ENCODE data around the gene CNGB1.
"Not testable (repeated sequence)": the region's sequence is repeated elsewhere in the genome, so short reads cannot be mapped to it uniquely, and the experiment has no call there.

CNGB1 gene

DNA sequence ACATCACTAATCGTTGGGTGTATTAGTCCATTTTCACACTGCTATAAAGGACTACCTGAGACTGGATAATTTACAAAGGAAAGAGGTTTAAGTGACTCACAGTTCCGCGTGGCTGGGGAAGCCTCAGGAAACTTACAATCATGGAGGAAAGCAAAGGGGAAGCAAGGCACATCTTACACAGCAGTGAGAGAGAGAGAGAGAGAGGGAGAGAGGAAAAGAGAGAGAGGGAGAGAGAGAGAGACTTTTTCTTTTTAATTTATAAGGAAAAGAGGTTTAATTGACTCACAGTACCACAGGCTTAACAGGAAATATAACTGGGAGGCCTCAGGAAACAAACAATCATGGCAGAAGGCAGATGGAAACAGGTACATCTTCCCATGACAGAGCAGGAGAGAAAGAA is 41.7 kb downstream of the CNGB1 start:
- DNase-seq (ENCODE audit: low read depth in 2 of 2) = no peak

DNA sequence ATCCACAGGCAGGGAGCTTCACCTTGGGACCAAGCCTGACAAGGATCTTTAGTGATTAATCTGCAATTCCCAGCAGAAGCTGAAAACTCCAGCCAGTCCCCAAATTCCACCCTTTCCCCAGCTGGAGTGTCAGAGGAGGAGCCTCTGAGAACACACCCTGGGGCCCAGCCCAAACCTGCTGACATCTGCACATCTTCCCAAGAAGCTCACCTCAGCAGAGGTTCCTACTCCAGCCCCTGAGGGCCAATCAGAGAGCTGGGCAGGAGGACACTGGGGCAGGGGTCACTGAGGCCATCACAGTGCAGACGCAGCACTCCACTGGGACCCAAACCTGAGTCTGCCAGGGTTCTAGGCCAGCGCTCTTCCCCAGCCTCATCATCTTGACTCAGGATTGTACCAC is 44.9 kb downstream of the CNGB1 start:
- no peak for DNase-seq (ENCODE audit: low read depth in 2 of 2)

DNA sequence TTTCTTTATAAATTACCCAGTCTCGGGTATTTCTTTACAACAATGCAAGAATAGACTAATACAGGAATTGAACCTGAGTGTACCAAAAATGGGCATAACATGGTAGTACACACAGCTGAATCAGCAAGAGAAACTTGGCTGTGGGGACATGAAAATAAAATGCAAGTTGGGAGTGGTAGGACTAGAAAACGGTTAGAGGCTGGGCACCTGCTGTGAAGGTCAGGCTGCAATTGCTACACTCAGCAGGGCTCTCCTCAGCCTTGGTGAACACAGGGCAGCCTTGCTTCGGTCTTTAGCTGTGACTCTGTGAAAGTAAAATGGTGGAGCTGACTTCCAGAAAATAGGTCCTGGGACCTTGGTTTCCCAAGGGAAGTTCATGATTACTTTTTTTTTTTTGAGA is 45.6 kb downstream of the CNGB1 start:
- no peak for DNase-seq (ENCODE audit: low read depth in 2 of 2)

DNA sequence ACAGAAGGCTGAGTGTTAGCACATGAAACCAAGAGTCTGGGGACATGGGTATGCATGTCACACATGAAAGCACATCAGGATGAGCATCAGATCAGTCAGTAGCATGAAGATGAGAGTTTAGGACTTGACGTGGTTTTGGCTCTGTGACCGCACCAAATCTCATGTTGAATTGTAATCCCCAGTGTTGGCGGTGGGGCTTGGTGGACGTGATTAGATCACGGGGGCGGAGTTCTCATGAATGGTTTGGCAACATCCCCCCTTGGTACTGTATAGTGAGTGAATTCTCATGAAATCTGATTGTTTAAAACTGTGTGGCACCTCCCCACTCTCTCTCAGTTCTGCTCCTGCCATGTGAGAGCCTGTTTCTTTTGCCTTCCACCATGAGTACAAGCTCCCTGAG is 46.4 kb downstream of the CNGB1 start:
- no peak for DNase-seq (ENCODE audit: low read depth in 2 of 2)

DNA sequence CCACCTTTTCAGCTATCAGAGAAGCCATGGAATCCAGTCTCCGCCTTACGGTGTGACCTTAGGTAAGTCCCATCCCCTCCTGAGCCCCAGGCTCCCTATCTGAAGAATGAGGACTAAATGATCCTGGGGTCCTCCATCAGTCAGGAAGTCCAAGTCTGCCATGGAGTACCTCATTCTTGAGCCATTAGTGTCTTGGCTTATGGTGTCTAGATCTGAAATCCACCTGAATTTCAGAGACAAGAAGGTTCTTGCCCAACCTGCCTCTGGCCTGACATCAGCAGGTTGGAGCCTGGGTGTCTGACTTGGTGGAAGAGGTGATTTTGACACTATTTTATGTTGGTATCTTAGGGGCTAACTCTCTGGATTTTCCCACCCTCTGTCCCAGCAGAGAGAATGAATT is 47.1 kb downstream of the CNGB1 start:
- no peak for DNase-seq (ENCODE audit: low read depth in 2 of 2)

DNA sequence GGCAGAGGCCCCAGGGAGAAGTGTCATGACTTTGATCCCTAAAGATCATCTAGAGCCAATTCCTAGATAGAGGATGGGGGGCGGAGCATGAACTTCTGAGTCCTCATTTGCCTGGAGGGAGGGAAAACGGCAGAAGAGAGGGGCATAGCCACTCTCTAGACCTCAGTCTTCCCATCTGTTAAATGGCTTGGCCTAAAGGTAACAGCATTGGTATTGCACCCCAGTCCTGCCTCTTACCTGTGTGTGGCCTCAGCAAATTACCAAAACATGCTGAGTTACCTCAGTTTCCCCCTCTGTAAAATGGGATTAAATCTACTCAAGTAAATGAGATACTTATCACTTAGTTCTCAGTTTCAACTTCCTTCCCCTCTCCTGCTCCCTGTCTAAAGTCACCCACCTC is 47.5 kb downstream of the CNGB1 start:
- DNase-seq (ENCODE audit: low read depth in 2 of 2) = no peak

DNA sequence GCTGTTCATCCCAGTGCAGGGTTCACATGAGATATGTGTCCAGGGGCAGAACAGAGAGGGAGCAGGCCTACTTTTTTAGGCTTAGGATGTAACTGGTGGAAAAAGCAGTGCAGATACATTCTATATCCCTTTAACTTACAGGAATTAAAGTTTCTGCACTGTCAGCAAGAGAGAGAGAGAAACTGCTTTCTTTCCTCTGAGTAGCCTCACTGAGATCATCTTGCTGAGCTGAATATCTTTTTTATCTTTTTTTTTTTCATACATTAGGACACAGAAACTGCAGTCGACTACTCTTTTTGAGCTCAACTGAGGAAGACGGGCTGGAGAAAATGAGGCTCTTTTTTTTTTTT is 50.1 kb downstream of the CNGB1 start:
- no peak for DNase-seq (ENCODE audit: low read depth in 2 of 2)

DNA sequence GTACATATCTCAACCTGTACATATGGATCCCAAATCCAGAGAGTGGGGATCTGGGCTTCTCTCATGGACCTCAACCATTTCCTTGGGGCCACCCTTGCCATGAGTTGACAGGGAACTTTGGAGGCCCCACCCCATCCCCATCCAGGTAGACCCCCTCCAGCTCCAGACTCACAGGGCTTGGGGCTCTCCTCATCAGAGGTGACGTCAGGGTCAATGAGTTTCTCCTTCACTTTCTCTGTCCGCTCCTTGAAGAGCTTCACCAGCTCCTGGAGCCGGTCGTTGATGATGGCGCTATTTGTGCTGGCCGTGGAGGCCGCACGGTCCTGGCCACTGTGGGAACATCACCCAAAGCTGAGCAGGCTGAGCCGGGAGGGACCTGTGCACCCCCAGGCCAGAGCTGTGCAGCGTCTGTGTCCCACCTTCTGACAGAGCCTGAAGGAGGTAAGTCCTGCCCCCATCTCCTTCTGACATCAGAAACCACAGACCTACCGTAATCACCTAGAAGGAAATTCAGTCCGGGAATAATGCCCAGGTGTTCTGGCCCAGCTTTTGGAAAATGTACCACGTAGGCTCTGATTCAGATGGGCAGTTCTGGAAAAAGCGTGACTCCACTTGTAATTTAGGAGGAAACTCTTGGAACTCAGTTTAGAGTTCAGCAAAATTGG is 50.6 kb downstream of the CNGB1 start:
- no peak for DNase-seq (ENCODE audit: low read depth in 2 of 2)

DNA sequence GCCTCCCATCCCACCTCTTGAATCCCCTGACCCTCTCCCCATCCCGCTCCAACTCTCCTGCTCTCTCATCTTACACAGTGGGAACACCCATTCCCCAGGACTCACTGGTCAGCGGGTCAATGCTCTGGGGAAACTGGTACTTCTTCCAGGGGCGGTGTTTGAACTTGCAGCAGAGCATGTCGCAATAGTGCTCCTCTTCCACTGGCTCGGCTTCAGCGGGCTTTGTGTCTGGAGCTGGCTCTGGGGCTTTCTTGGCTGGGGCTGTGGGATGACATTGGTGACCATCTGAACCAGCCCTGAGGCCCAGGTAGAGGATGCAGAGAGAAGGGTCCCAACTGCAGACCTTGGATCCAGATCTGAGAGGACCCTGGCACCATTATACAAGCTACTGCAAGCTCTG is 51.9 kb downstream of the CNGB1 start:
- no peak for DNase-seq (ENCODE audit: low read depth in 2 of 2)

DNA sequence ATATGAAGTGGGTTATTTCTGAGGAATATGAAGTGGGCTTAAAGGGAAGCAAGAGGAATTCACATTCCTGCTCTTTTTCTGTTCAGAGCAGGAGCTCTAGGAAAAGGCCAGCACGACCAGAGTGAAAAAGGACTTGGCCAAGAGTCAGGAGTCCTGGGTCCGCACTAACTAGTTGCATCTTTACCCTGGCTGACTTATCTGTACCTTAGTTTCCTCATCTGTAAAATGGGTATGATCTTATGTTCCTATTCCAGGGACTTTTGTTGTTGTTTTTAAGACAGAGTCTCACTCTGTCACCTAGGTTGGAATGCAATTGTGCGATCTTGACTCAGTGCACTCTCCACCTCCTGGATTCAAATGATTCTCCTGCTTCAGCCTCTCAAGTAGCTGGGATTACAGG is 52.5 kb downstream of the CNGB1 start:
- no peak for DNase-seq (ENCODE audit: low read depth in 2 of 2)

DNA sequence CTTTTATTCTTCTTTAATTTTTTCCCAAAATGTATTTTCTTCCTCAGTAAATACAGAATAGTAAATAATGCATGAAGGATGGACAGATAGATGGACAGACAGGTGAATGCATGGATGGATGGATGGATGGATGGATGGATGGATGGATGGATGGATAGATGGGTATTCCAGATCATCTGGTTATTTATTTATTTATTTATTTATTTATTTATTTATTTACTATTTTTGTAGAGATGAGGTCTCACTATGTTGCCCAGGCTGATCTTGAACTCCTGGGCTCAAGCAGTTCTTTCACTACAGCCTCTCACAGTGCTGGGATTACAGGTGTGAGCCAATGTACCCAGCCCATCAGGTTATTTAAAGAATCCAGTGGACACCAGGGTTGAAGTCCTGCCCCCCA is 53.0 kb downstream of the CNGB1 start:
- not testable (repeated sequence) for DNase-seq (ENCODE audit: low read depth in 2 of 2)

DNA sequence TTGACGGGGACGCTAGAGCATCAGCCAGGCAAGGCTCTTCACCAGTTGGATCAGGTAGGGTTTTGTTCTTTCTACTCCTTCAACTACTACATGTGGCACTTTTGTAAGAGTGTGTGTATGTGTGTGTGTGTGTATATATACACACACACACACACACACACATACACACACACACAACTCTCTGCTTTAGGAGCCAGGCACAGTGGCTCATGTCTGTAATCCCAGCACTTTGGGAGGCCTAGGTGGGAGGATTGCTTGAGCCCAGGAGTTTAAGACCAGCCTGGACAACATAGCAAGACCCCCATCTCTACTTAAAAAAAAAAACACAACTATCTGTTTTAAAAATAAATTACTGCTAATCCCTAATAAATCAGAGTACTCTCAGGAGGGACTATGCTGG is 53.4 kb downstream of the CNGB1 start:
- not testable (repeated sequence) for DNase-seq (ENCODE audit: low read depth in 2 of 2)

DNA sequence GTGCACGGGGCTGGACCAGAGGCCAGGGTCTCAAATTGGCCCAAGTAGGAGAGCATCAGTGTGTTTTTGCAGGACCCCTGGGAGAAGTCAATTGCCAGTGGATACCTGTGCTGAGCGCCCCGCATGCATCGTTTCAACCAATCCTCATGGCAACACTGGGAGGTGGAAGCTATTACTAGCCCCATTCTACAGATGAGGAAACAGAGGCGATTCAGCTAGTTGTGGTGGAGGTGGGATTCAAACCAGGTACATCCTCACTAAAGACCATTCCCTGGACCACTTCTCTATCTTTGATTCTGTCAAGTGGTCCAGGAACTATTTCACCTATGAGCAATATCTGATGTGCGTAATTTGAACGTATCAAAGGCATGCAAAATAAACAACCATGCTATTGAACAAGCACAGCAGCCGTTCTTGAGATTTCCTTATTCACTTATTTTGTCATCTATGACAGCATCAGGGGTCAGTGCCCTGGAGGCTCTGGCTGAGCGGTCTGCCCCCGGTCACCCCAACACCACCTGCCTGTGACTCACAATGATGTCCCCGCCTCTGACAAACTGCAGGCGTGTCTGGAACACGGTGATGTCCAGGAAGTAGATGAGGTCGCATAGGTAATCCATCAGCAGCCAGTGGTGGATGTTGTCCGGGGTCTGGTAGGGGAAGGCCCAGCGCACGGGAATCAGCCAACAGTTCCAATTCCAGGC is 54.0 kb downstream of the CNGB1 start:
- DNase-seq (ENCODE audit: low read depth in 2 of 2) = no peak

DNA sequence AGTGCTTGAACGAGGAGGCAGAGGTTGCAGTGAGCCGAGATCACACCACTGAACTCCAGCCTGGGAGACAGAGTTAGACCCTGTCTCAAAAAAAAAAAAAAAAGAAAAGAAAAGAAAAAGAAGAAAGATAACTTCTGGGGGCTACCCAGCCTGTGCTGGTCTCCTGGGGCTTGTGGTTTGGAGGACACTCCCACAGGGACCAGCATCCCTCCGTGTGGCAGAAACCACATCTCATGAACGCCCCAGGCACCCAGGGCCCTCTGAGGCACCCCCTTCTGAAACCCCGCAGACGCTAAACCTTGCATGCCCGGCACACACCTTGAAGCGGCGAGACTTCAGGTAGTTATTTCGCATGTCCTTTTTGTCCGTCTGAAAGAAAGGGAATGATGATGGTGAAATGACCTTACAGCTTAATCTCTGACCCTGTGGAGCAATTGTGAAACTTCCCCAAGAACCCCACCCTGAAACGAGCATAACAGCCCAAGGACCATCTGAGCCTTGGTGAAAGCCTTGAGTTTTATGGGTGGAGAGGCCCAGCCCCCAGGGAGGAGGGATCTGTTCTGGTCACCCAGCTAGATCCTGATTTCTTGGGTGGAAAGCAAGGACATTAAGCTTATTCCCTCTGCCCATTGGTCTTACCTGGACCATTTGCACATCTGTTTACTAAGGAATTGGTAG is 55.0 kb downstream of the CNGB1 start:
- DNase-seq (ENCODE audit: low read depth in 2 of 2) = no peak

DNA sequence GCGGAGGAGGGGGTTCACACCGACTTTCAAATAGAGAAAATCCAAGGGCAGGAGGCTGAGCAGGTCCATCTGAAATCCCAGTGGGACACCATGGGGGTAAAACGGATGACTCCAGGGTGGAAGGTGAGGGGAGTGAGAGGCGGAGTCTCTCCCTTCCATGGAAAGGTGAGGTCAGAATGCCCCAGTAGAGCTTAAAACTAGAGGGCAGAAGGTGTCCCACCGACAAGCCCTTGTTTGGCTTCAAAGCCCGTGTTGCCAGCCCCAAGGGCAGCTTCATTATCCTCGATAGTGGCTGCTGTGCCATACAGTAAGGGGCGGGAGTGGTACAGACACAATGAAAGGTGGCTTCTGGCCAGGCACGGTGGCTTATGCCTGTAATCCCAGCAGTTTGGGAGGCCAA is 55.7 kb downstream of the CNGB1 start:
- no peak for DNase-seq (ENCODE audit: low read depth in 2 of 2)

DNA sequence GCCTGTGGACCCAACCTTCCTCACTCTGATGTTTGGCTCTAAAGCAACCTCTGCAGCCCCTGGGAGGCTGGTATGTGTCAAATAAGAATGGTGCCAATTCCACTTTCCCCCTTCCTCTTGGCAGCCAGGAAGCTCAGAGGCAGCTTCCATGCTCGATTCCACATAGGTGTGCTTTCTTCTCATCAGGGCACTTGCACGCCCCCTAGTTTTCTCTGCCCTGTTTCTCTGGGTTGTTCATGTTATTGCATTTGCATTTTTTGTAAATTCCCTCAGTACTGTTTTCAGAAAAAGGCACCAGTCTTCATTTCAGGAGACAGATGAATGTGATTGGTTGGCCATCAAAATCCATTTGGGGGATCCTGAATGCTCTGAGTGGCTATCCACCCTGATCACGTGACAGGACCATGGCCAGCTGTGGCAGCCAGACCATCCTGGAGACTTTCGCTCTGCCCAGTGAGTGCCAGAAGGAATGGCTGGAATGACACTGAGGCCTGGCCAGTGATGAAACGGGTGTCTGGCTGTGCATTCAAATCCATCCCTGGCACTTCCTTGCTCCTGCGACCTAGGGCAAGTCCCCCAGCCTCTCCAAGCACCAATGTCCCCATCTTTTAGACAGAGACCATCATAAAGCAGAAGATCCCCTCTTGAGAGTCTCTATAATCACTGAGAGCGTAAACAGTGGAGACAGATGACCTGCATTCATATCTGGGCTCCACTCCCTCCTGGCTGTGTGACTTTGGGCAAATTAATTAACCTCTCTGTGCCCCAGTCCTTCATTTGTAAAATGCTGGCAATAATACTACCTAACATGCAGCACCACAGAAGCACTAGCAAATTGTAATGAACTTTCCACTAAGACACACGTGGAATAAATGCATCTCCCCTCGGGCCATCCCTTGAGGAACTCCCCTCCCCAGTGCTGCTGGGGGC is 56.4 kb downstream of the CNGB1 start:
- no peak for DNase-seq (ENCODE audit: low read depth in 2 of 2)

DNA sequence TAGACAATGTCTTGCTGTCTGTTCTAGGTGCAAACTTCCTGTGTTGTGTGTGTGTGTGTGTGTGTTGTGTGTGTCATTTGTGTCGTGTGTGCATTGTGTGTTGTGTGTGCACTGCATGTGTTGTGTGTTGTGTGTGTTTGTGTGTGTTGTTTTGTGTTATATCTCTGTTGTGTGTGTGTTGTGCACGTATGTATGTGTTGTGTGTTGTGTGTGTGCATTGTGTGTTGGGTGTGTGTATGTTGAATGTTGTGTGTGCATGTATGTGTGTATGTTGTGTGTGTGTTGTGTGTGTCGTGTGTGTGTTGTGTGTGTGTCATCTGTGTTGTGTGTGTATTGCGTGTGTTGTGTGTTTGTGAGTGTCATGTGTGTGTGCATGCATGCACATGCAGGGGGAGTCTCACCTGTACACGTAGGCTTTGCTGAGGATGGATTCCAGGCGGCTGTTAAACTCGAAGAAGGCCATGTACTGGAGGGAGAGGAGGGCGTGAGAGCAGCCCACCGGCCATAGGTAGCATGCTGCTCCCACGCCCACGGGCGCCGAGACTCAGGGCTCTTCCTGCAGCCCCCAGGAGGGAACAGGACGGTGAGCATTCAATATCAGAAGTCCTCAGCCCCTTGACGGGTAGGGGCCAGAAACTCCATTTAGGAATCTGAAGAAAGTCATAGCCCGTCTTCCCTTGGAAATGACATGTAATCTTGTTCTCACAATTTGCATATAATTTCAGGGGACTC is 58.2 kb downstream of the CNGB1 start:
- no peak for DNase-seq (ENCODE audit: low read depth in 2 of 2)

DNA sequence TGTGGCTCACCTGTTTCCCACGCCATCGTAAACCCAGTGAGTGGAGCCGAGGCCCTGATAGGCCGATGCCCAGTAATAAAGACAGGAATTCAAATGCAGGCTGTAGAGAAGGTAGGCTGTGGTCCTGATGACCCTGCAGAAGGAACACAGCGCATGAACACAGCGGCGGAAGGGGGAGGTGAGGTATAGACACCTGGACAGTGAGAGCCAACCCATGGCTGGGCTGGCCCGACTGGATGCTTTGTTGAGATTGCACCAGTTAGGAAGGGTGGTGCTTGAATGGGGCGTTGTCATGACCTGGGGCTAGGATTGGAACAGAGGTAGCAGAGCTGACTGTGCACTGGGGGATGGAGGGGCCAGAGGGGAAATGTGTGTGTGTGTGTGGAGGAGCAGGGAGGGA is 59.2 kb downstream of the CNGB1 start:
- DNase-seq (ENCODE audit: low read depth in 2 of 2) = no peak

DNA sequence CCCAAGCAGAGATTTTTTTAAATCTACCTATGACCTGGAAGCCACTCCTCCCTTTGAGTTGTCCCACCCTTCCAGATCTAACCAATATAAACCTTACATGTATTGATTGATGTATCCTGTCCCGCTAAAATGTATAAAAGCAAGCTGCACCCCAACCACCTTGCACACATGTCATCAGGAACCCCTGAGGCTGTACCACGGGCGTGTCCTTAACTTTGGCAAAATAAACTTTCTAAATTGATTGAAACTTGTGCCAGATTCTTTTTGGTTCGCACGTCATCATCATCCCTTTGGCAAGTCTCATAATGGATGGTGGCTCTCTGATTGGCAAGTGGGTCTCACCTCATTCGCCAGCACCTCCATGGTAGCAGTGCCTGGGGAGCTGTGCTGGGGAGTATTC is 60.2 kb downstream of the CNGB1 start:
- no peak for DNase-seq (ENCODE audit: low read depth in 2 of 2)

DNA sequence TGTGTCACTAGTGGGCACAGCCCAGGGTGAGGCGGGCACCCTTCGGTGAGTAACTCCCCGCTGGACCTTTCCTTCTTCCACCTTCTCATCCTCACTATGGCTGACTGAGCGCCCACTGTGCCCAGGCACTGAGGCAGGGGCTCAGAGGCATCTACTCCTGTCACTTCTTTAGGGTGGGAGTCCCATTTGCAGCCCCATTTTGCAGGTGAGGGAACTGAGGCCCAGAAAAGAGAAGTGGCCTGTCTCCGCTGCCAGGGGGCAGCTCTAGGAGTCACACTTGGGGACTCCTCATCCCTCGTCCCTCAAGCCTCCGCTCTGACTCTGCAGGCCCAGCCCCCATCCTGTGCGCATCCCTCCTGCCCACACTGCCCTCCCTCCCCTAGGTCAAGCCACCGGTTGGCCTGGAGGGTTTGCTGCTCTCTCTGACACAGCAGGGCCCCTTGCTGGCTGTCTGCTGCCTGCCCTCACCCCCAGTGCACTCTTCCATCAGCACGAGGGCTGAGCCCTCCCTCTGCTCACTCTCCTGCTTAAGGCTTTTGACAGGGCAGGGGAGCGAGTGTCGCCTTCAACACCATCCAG is 62.4 kb downstream of the CNGB1 start:
- no peak for DNase-seq (ENCODE audit: low read depth in 2 of 2)
